Karpas-422 (cell line): ENCODE data around the gene TTLL12. TPM values are rescaled to one million over a fixed set of nuclear protein-coding genes. Genes with fewer than 3 reads are reported as not detected.

Source experiments
- DNase-seq: peaks from one replicate; pipeline ENCODE4 v3.0.0-alpha.2; 2015
- H2AFZ ChIP-seq: fragments of 200-600 bp; sonication (generic); 2 replicates; pipeline ENCODE4 v1.6.1; 2014; ENCODE audit warnings: antibody characterized with exemption, low read length, mixed read lengths
- H3K27ac ChIP-seq: fragments of 200-600 bp; sonication (generic); 2 replicates; pipeline ENCODE4 v1.5.1; 2014; ENCODE audit warnings: mild to moderate bottlenecking, low read length, moderate library complexity
- H3K27me3 ChIP-seq: fragments of 200-600 bp; sonication (generic); 2 replicates; pipeline ENCODE4 v1.6.1; 2014; ENCODE audit warnings: low read length, mixed read lengths
- H3K36me3 ChIP-seq: fragments of 200-600 bp; sonication (generic); 2 replicates; pipeline ENCODE4 v1.6.1; 2014; ENCODE audit warnings: low read length, mixed read lengths; ENCODE audit not compliant: insufficient read depth
- H3K4me1 ChIP-seq: fragments of 200-600 bp; sonication (generic); 2 replicates; pipeline ENCODE4 v1.6.1; 2014; ENCODE audit warnings: mild to moderate bottlenecking, low read length, mixed read lengths
- H3K4me2 ChIP-seq: fragments of 200-600 bp; sonication (generic); 2 replicates; pipeline ENCODE4 v1.6.1; 2014; ENCODE audit warnings: low read length, low read depth, mild to moderate bottlenecking; ENCODE audit not compliant: poor library complexity, severe bottlenecking
- H3K4me3 ChIP-seq: fragments of 200-600 bp; sonication (generic); 2 replicates; pipeline ENCODE4 v1.5.1; 2014; ENCODE audit warnings: mild to moderate bottlenecking, antibody characterized with exemption, low read length, mixed read lengths
- H3K79me2 ChIP-seq: fragments of 200-600 bp; sonication (generic); 2 replicates; pipeline ENCODE4 v1.6.1; 2014; ENCODE audit warnings: mild to moderate bottlenecking, low read length, mixed read lengths
- H3K9ac ChIP-seq: fragments of 200-600 bp; sonication (generic); 2 replicates; pipeline ENCODE4 v1.6.0; 2014; ENCODE audit warnings: low read length
- H3K9me2 ChIP-seq: fragments of 200-600 bp; sonication (generic), shearing (Covaris generic); replicated peaks from 2 replicates; pipeline ENCODE4 v1.6.0; 2014; ENCODE audit warnings: mild to moderate bottlenecking, low read length, moderate library complexity; ENCODE audit not compliant: insufficient read depth
- H3K9me3 ChIP-seq: fragments of 300-700, 200-600 bp; sonication (generic); 2 replicates; pipeline ENCODE4 v1.6.1; 2014; ENCODE audit warnings: low read length, mixed read lengths
- H4K20me1 ChIP-seq: fragments of 200-600 bp; sonication (generic); 2 replicates; pipeline ENCODE4 v1.6.1; 2014; ENCODE audit warnings: mild to moderate bottlenecking, antibody characterized with exemption, low read length, low read depth; ENCODE audit not compliant: insufficient read depth
- total RNA-seq: library from RNA; depleted of rRNA; stranded (reverse); fragments of >200 nt; shearing (Covaris generic); gene quantifications from 2 replicates; pipeline ENCODE4 v1.2.3, GENCODE V29; 2014; ENCODE audit warnings: low replicate concordance

Gene TTLL12
- total RNA-seq, 1 experiment from 2014 or later = 31.2 TPM

GRCh38 chr22:43183496-43184277 lies 3.2 kb downstream of the TTLL12 start:
- Histone ChIP-seq H3K4me1 (peaks cover 13% of the 10 kb centered on the region), H3K9ac (no peak overlapping the region)

GRCh38 chr22:43182726-43183125 lies 4.2 kb downstream of the TTLL12 start:
- peaks cover 46% of the 10 kb centered on the region for H3K79me2 ChIP-seq
- no peak overlapping the region for H3K27ac ChIP-seq

More at GRCh38 chr22:43183496-43184277, 3.2 kb downstream of the TTLL12 start:
- no peaks in the 10 kb centered on the region for H3K27me3 ChIP-seq
- no peaks in the 10 kb centered on the region for H4K20me1 ChIP-seq
- no peaks in the 10 kb centered on the region for H3K9me3 ChIP-seq
- H2AFZ ChIP-seq = no peak overlapping the region
- H3K79me2 ChIP-seq = peaks cover 46% of the 10 kb centered on the region
- no peak for DNase-seq
- H3K36me3 ChIP-seq = peaks cover 24% of the 10 kb centered on the region
- no peak overlapping the region for H3K27ac ChIP-seq
- H3K4me3 ChIP-seq = no peak overlapping the region
- no peaks in the 10 kb centered on the region for H3K9me2 ChIP-seq
- no peak overlapping the region for H3K4me2 ChIP-seq

GRCh38 chr22:43182118-43182517 lies 4.8 kb downstream of the TTLL12 start:
- DNase-seq = no peak
- H3K9me2 ChIP-seq = no peaks in the 10 kb centered on the region
- H4K20me1 ChIP-seq = no peaks in the 10 kb centered on the region
- no peak overlapping the region for H2AFZ ChIP-seq
- H3K9ac ChIP-seq = no peak overlapping the region
- no peaks in the 10 kb centered on the region for H3K27me3 ChIP-seq
- no peak overlapping the region for H3K27ac ChIP-seq
- H3K36me3 ChIP-seq = peaks cover 31% of the 10 kb centered on the region
- H3K79me2 ChIP-seq = peaks cover 46% of the 10 kb centered on the region
- H3K4me1 ChIP-seq = peaks cover 7% of the 10 kb centered on the region
- no peak overlapping the region for H3K4me3 ChIP-seq
- H3K9me3 ChIP-seq = no peaks in the 10 kb centered on the region
- H3K4me2 ChIP-seq = no peak overlapping the region

More at GRCh38 chr22:43182726-43183125, 4.2 kb downstream of the TTLL12 start:
- Histone ChIP-seq H3K4me1 (peaks cover 8% of the 10 kb centered on the region), H3K9ac (no peak overlapping the region), H3K4me2 (no peak overlapping the region), H3K9me2 (no peaks in the 10 kb centered on the region), H3K9me3 (no peaks in the 10 kb centered on the region), H2AFZ (no peak overlapping the region), H4K20me1 (no peaks in the 10 kb centered on the region), H3K36me3 (peaks cover 27% of the 10 kb centered on the region), H3K4me3 (no peak overlapping the region), H3K27me3 (no peaks in the 10 kb centered on the region)
- no peak for DNase-seq

GRCh38 chr22:43181321-43182076 lies 5.4 kb downstream of the TTLL12 start:
- H3K36me3 ChIP-seq = peaks cover 31% of the 10 kb centered on the region
- H3K79me2 ChIP-seq = peaks cover 43% of the 10 kb centered on the region

GRCh38 chr22:43180670-43181069 lies 6.3 kb downstream of the TTLL12 start:
- Histone ChIP-seq H3K4me1 (peaks cover 5% of the 10 kb centered on the region), H4K20me1 (no peaks in the 10 kb centered on the region), H2AFZ (no peak overlapping the region), H3K9ac (no peak overlapping the region), H3K36me3 (peaks cover 34% of the 10 kb centered on the region), H3K4me3 (no peak overlapping the region), H3K9me3 (no peaks in the 10 kb centered on the region), H3K9me2 (no peaks in the 10 kb centered on the region), H3K79me2 (peaks cover 35% of the 10 kb centered on the region), H3K4me2 (no peak overlapping the region), H3K27ac (no peak overlapping the region), H3K27me3 (no peaks in the 10 kb centered on the region)
- no peak for DNase-seq

More at GRCh38 chr22:43181321-43182076, 5.4 kb downstream of the TTLL12 start:
- Histone ChIP-seq H3K9me3 (no peaks in the 10 kb centered on the region), H3K4me2 (no peak overlapping the region), H3K27me3 (no peaks in the 10 kb centered on the region), H3K27ac (no peak overlapping the region), H4K20me1 (no peaks in the 10 kb centered on the region), H3K4me1 (peaks cover 7% of the 10 kb centered on the region), H3K9me2 (no peaks in the 10 kb centered on the region), H2AFZ (no peak overlapping the region), H3K9ac (no peak overlapping the region), H3K4me3 (no peak overlapping the region)
- DNase-seq = no peak

GRCh38 chr22:43179911-43180195 lies 7.1 kb downstream of the TTLL12 start:
- Histone ChIP-seq H3K9ac (no peak overlapping the region), H3K4me2 (no peak overlapping the region), H3K9me2 (no peaks in the 10 kb centered on the region), H3K36me3 (peaks cover 34% of the 10 kb centered on the region), H4K20me1 (no peaks in the 10 kb centered on the region), H2AFZ (no peak overlapping the region), H3K9me3 (no peaks in the 10 kb centered on the region), H3K27me3 (no peaks in the 10 kb centered on the region), H3K4me1 (no peaks in the 10 kb centered on the region), H3K4me3 (no peak overlapping the region), H3K79me2 (peaks cover 29% of the 10 kb centered on the region), H3K27ac (no peak overlapping the region)
- DNase-seq = no peak

- no peaks in the 10 kb centered on the region for H3K27me3 ChIP-seq
- no peak overlapping the region for H3K4me3 ChIP-seq
- H3K4me1 ChIP-seq = no peaks in the 10 kb centered on the region
- H3K9me2 ChIP-seq = no peaks in the 10 kb centered on the region
- H3K9me3 ChIP-seq = no peaks in the 10 kb centered on the region
- H2AFZ ChIP-seq = no peak overlapping the region
- peaks cover 34% of the 10 kb centered on the region for H3K36me3 ChIP-seq
- DNase-seq = no peak
- no peak overlapping the region for H3K27ac ChIP-seq
- peaks cover 24% of the 10 kb centered on the region for H3K79me2 ChIP-seq
- no peak overlapping the region for H3K9ac ChIP-seq
- no peak overlapping the region for H3K4me2 ChIP-seq
- no peaks in the 10 kb centered on the region for H4K20me1 ChIP-seq
These were observed 7.6 kb downstream of the TTLL12 start for GRCh38 chr22:43179146-43179910.

- no peaks in the 10 kb centered on the region for H3K4me1 ChIP-seq
- no peaks in the 10 kb centered on the region for H3K9me3 ChIP-seq
- H3K27me3 ChIP-seq = no peaks in the 10 kb centered on the region
- no peak overlapping the region for H2AFZ ChIP-seq
- H3K9me2 ChIP-seq = no peaks in the 10 kb centered on the region
- no peaks in the 10 kb centered on the region for H4K20me1 ChIP-seq
- DNase-seq = no peak
- H3K27ac ChIP-seq = no peak overlapping the region
- no peak overlapping the region for H3K4me3 ChIP-seq
- H3K4me2 ChIP-seq = no peak overlapping the region
- H3K9ac ChIP-seq = no peak overlapping the region
- peaks cover 34% of the 10 kb centered on the region for H3K36me3 ChIP-seq
- peaks cover 6% of the 10 kb centered on the region; the same call in 1 of the 2 replicates for H3K79me2 ChIP-seq
These were observed 9.5 kb downstream of the TTLL12 start for GRCh38 chr22:43177479-43177878.
